NK-92 (cell line): ENCODE data around the gene HIPK1.
"Not testable (repeated sequence)": the region's sequence is repeated elsewhere in the genome, so short reads cannot be mapped to it uniquely, and the experiment has no call there.

Experiments used
- DNase-seq: peaks from one replicate; lab custom pipeline; 2025; ENCODE audit not compliant: unreplicated experiment; lab: John Stamatoyannopoulos, UW

Gene HIPK1

GRCh38 chr1:113981962-113982931 is 53.1 kb downstream of the HIPK1 start:
- DNase-seq, result no peak

- no peak for DNase-seq
Observed at GRCh38 chr1:113982949-113983348, 53.8 kb downstream of the HIPK1 start.

DNA sequence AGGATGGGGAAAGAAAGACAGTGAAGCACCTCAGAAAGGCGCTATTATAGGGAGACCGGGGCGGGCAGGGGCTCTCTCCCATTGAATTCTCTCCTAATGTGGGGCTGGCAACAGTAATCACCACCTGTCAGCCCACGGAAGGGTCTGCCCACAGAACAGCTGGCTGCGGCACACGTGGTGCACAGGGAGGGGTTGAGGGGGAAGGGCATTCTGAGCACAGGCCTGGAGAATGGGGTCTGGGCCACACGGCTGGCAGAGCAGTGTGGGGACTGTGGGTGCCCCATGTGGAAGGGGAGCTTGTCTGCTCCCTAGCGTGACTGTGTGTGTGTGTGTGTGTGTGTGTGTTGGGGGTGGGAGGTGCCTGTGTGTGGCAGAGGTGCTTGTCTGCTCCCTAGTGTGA is 54.3 kb downstream of the HIPK1 start:
- DNase-seq, result no peak

DNA sequence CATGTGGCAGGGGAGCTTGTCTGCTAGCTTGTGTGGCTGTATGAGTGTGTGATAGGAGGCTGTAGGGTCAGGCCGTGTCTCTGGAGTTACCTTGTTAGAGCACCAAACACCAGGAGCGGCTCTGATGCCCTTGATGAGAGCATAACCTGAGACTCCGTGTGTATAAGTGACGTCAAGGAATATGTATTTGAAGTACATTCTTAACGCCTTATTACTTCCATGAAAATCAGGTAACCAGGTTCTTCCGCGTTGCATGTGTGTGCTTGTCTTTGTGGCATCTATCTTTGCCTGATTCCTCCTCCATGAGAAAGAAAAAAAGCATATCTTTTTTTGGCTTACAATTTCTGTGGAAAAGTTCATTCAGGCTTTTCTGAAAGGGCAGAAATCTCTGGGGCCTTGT is 54.7 kb downstream of the HIPK1 start:
- no peak for DNase-seq

- DNase-seq, result no peak
Observed at GRCh38 chr1:113984710-113985109, 55.6 kb downstream of the HIPK1 start.

DNA sequence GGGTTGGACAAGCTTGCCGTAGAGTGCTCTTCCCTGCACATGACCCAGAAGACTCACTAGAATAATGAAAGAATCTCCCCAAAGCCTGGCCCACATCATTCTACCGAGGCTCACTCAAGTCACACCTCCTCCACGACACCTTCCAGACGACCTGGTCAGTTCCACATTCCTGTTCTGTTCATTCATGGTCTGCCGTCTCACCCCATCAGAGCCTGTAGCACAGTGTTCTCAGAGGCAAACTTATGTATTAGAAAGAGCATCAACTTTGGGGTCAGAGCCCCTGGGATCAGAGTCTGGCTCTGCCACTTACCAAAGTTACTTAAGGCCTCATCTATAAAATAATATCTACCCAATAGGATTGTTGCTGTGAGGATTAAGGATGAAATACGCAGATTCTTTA is 57.7 kb downstream of the HIPK1 start:
- DNase-seq, result no peak

- DNase-seq, result no peak
Observed at GRCh38 chr1:113987259-113987658, 58.1 kb downstream of the HIPK1 start.

GRCh38 chr1:113990530-113990929 is 61.4 kb downstream of the HIPK1 start:
- DNase-seq, result no peak

DNA sequence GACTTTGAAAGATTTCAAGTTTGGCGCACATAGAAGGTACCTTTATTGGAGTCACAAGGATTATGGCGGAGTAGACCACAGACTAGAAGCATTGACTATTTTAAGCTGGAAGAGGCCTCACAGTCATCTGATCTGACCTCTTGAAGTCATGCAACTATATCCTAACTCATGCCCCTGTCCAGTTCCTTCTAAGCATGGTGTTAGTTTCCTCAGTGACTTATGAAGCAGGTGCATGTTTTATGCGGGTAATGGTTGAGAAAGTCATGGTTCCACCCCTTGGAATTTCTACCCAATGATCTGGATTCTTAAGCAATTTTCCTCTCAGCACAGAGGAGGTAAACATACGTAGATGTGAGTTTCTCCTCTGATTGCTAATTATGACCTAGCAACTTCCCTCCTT is 61.8 kb downstream of the HIPK1 start:
- DNase-seq, result no peak

DNA sequence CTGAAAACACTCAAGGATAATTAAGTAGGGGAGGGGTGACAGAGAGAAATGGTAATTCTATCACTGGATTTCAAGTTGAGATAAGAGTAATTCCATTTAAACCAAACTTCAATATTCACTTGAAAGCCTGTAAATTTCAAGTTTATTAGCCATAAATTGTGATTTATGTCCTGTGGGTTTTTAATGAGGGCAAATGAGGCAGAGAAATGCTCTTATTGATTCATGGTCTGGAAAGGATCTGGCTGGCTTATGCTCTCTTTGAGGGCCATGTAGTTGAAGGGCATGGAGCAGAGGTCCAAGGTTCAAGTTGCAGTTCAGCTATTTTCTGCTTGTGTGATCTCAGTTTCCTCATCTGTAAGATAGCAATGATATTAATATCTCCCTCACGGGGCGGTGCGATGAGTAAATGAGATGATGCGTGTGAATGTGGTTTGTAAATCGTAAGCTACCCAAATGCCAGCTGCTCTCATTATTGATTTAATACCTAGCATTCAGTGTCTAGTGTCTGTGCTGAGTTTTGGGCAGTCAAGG is 62.4 kb downstream of the HIPK1 start:
- no peak for DNase-seq

- no peak for DNase-seq
Observed at GRCh38 chr1:113993072-113993471, 63.9 kb downstream of the HIPK1 start.

DNA sequence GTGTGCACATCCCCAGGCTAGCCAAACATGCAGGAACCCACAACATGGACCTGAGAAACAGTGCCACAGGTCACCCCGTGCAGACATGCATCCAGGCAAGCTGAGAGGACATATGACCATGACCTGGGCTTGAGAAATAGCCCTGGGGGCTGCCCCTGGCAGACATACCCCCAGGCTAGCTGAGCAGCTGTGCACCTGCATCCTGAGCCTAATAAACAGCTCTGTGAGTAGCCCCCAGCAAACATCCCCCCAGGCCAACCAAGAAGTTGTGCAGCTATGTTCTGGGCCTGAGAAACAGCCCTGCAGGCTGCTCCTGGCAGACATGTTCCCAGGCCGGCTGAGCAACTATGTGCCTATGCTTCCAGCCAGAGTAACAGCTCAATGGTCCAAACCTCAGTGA is 64.6 kb downstream of the HIPK1 start:
- no peak for DNase-seq

DNA sequence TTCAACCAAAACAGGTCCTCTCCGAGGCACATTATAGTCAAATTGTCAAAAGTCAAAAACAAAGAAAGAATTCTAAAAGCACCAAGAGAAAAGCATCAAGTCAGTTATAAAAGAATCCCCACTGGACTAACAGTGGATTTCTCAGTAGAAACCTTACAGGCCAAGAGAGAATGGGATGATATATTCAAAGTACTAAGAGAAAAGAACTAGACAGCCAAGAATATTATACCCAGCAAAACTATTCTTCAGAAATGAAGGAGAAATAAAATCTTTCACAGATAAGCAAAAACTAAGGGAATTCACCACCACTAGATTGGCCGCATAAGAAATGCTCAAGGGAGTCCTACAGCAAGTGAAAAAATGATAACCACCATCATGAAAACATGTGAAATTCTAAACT is 66.3 kb downstream of the HIPK1 start:
- DNase-seq, result no peak

DNA sequence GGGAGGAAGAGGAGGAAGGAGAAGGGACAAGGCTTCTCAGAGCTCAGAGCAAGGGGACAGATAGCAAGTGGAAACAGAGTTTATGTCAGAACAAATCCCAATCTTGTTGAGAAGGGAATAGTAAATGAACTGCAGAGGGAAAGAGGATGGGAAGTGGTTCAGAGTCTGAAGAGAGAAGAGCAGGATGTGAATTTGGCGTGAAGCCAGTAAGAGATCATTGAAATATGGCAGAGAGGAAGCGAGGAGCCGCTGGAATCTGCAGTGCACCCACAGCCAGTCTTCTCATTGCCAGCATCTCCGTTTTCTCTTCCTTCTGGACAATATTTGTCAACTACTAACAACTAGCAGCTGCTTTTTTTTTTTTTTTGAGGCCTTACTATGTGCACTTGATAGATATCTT is 69.2 kb downstream of the HIPK1 start:
- DNase-seq, result no peak

DNA sequence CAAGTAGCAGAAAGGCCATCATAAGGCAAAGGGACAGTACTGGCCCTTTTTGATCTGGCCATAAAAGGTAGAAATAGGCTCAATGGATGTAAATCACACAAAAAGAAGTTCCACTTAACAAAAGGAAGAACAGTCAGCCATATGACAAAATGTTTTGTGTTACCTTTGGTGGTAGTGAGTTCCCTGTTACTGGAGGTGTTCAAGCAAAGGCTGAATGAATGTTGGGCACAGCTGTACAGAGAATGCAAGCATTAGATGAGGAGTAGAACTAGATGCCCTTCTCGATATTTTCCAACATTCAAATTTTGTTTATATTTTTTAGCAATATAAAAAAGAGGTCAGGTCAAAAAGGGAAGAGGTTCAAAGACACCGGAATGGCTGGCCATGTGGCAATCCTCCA is 70.1 kb downstream of the HIPK1 start:
- no peak for DNase-seq

DNA sequence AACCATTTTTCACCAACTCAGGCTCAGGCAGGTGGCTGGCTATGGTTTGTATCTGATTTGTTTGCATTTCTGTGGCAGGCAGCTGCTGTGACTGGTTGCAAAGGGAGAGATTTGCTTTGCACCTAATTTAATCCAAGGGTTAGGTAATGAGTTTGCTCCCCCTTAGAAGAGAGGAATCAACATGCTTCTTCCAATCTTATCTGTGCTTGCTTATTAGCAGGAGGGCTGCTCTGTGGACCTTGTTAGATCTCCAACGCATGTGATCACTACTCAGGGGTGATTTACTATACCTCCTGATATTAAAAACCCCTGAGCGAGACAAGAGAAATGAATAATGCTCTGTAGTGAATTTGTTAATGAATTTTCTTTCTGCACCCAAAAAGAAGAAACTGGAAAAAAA is 70.7 kb downstream of the HIPK1 start:
- DNase-seq, result no peak

DNA sequence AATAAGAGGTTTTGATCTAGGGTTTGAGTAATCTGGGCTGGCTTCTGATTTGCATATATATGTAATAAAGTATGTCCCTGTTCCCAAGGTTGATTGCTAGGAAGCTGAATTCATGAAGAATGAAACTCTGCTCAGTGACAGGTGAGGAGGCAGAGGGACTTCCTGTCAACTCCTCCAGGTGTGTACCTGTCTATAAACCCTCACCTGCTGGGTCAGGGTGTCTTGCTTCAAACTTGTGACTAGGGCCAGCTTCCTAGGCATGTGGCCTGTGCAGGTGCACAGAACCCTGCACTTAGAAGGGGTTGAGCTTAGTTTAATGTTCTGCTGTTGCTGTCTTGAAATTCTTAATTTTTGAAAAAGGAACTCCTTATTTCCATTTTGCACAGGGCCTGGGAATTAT is 71.3 kb downstream of the HIPK1 start:
- DNase-seq, result no peak

- no peak for DNase-seq
Observed at GRCh38 chr1:114002492-114003239, 73.5 kb downstream of the HIPK1 start.

DNA sequence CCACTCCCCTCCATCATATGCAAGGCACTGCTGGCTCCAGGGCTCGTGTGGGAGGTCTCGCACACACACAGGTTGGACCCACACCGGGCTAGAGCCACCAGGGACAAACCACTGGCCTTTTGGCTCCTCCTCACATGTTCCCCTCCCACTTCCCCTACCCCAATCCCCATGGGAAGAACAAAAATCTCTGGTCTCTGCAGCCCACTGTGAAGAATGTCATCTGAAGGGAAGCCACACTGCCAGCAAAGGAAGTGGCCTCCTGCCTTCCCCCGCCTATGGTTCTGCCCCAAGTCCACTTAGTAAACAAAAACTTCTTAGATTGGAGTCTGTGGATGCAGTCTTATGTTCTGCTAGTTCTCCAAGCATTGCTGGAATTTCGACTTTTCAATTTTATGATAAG is 74.3 kb downstream of the HIPK1 start:
- DNase-seq, result no peak

- DNase-seq, result not testable (repeated sequence)
Observed at GRCh38 chr1:114006825-114007224, 77.7 kb downstream of the HIPK1 start.

GRCh38 chr1:114008480-114008941 is 79.4 kb downstream of the HIPK1 start:
- no peak for DNase-seq

GRCh38 chr1:114008993-114009392 is 79.9 kb downstream of the HIPK1 start:
- DNase-seq, result no peak
